ENCODE results near the gene SLC16A10.

GRCh38 chr6:111187874-111188273 is 100.6 kb downstream of the SLC16A10 start:
- no peak for TF ChIP-seq POLR2AphosphoS5 (IDR thresholded peaks at IDR 0.05; ENCODE audit: low read depth, low read length)
- no peak for TF ChIP-seq TAF1 (IDR thresholded peaks at IDR 0.05; ENCODE audit: borderline replicate concordance, insufficient read depth, low read length)
- TF ChIP-seq, protein P1, sequence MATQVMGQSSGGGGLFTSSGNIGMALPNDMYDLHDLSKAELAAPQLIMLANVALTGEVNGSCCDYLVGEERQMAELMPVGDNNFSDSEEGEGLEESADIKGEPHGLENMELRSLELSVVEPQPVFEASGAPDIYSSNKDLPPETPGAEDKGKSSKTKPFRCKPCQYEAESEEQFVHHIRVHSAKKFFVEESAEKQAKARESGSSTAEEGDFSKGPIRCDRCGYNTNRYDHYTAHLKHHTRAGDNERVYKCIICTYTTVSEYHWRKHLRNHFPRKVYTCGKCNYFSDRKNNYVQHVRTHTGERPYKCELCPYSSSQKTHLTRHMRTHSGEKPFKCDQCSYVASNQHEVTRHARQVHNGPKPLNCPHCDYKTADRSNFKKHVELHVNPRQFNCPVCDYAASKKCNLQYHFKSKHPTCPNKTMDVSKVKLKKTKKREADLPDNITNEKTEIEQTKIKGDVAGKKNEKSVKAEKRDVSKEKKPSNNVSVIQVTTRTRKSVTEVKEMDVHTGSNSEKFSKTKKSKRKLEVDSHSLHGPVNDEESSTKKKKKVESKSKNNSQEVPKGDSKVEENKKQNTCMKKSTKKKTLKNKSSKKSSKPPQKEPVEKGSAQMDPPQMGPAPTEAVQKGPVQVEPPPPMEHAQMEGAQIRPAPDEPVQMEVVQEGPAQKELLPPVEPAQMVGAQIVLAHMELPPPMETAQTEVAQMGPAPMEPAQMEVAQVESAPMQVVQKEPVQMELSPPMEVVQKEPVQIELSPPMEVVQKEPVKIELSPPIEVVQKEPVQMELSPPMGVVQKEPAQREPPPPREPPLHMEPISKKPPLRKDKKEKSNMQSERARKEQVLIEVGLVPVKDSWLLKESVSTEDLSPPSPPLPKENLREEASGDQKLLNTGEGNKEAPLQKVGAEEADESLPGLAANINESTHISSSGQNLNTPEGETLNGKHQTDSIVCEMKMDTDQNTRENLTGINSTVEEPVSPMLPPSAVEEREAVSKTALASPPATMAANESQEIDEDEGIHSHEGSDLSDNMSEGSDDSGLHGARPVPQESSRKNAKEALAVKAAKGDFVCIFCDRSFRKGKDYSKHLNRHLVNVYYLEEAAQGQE (IDR thresholded peaks at IDR 0.05; ENCODE audit: insufficient read depth in 1 of 2, low read depth in 2 of 2, low read length in 2 of 2), result no peak
